CD4-positive, alpha-beta T cell (primary cell): ENCODE data around the gene VPS25. TPM values are rescaled to one million over a fixed set of nuclear protein-coding genes. Genes with fewer than 3 reads are reported as not detected.

Experiments
- ATAC-seq: fragments of 200-7000 bp; cut with Tn5 transposase; one replicate; pipeline ENCODE4 v1.10.0; 2022; ENCODE audit warnings: mild to moderate bottlenecking; ENCODE audit not compliant: poor library complexity
- CTCF ChIA-PET: fragments of 350-600 bp; sonication (Branson Sonifier 250); formaldehyde crosslinking; loops from one replicate; lab custom pipeline; 2021; ENCODE audit warnings: antibody characterized with exemption, inconsistent platforms; lab: Charles Lee
- POLR2A ChIA-PET: fragments of 350-600 bp; sonication (Branson Sonifier 250); formaldehyde crosslinking; loops from one replicate; lab custom pipeline; 2021; ENCODE audit warnings: antibody characterized with exemption, inconsistent platforms; lab: Charles Lee
- DNase-seq, 14 experiments: peaks; one replicate each; pipeline ENCODE4 v3.0.0-alpha.2; 2013 to 2020; ENCODE audit warnings: mixed read lengths in 2 of 14
- H3K27ac ChIP-seq, 2 donors: one replicate each; pipeline versions ENCODE4 v1.5.1 to v1.7.0; 2013; ENCODE audit warnings: low read length in 2 of 2, low read depth in 1 of 2, mild to moderate bottlenecking in 1 of 2
- H3K27me3 ChIP-seq, 2 experiments: 1 replicate in 1 of 2; 2 replicates in 1 of 2; pipeline versions ENCODE4 v1.6.1 to v1.7.0; 2013; ENCODE audit warnings: low read length in 2 of 2, control low read depth in 1 of 2, mild to moderate bottlenecking in 1 of 2, moderate library complexity in 1 of 2; ENCODE audit not compliant: insufficient read depth in 2 of 2, control insufficient read depth in 1 of 2
- H3K36me3 ChIP-seq: one replicate; pipeline ENCODE4 v1.6.1; 2013; ENCODE audit warnings: low read length, control low read depth; ENCODE audit not compliant: insufficient read depth
- H3K4me1 ChIP-seq: one replicate; pipeline ENCODE4 v1.6.1; 2013; ENCODE audit warnings: low read length, control low read depth; ENCODE audit not compliant: insufficient read depth
- H3K4me3 ChIP-seq: one replicate; pipeline ENCODE4 v1.5.1; 2013; ENCODE audit warnings: mild to moderate bottlenecking, low read length, moderate library complexity
- H3K9me3 ChIP-seq, 2 experiments: 1 replicate in 1 of 2; 2 replicates in 1 of 2; pipeline versions ENCODE4 v1.6.1 to v1.7.0; 2013; ENCODE audit warnings: low read length in 2 of 2, mild to moderate bottlenecking in 2 of 2, control low read depth in 1 of 2, moderate library complexity in 1 of 2; ENCODE audit not compliant: control insufficient read depth in 1 of 2, insufficient read depth in 1 of 2
- H3K27ac Mint-ChIP-seq: one replicate; pipeline ENCODE4 v1.8.0; 2020; ENCODE audit warnings: mixed read lengths
- H3K27me3 Mint-ChIP-seq: one replicate; pipeline ENCODE4 v1.8.0; 2021; ENCODE audit warnings: mixed read lengths
- H3K36me3 Mint-ChIP-seq: one replicate; pipeline ENCODE4 v1.8.0; 2021; ENCODE audit warnings: low read depth, mixed read lengths
- H3K4me1 Mint-ChIP-seq: one replicate; pipeline ENCODE4 v1.8.0; 2021; ENCODE audit warnings: low read depth, mixed read lengths
- H3K4me3 Mint-ChIP-seq: one replicate; pipeline ENCODE4 v1.8.0; 2020; ENCODE audit warnings: mild to moderate bottlenecking, mixed read lengths
- H3K9me3 Mint-ChIP-seq: one replicate; pipeline ENCODE4 v1.8.0; 2020; ENCODE audit warnings: mixed read lengths
- CTCF ChIP-seq: fragments of 200-600 bp; IDR thresholded peaks from one replicate; pipeline ENCODE4 v1.8.0; 2022; ENCODE audit warnings: antibody characterized with exemption, mild to moderate bottlenecking
- intact Hi-C, 2 experiments: fragments of 100-400 bp; cut with DNase I in 1 of 2; cut with micrococcal nuclease in 1 of 2; formaldehyde crosslinking; loops; one replicate each; pipeline versions ENCODE4 v1.15.1 to v1.9.0; 2023 to 2025; cut with DNase I, micrococcal nuclease
- total RNA-seq, 174 experiments: library from RNA in 2 of 174; stranded (reverse) in 2 of 174; gene quantifications; one replicate each; pipeline ENCODE4 v1.2.3 and lab custom pipeline; 2021 to 2026

Gene VPS25
- total RNA-seq, 2 experiments from 2014 or later: 40.6 to 45.7 TPM

- no peak for ATAC-seq
- no peak overlapping the region for H3K27ac Mint-ChIP-seq
- peaks cover 0 to 27% of the 10 kb centered on the region in 2 experiments for H3K9me3 ChIP-seq
- intact Hi-C loops: no loop called here
- CTCF ChIA-PET: no interaction called here
- H3K36me3 ChIP-seq: peaks cover 35% of the 10 kb centered on the region
- DNase-seq: no peak
- no peak for TF ChIP-seq CTCF
- no peak overlapping the region for H3K27ac ChIP-seq
- peaks cover 56 to 60% of the 10 kb centered on the region in 2 experiments for H3K27me3 ChIP-seq
- peaks cover 54% of the 10 kb centered on the region for H3K27me3 Mint-ChIP-seq
- POLR2A ChIA-PET: interaction anchor here (1.2 to 2.0 kb wide), 2 partner anchors 17 to 20 kb away, joined by 4 to 5 read pairs; partner anchors contain the start of genes COA3 and RAMP2
- no peak overlapping the region for H3K4me3 ChIP-seq
- H3K4me3 Mint-ChIP-seq: no peak overlapping the region
- H3K4me1 Mint-ChIP-seq: peaks cover 36% of the 10 kb centered on the region
- H3K36me3 Mint-ChIP-seq: peaks cover 40% of the 10 kb centered on the region
- H3K4me1 ChIP-seq: peaks cover 30% of the 10 kb centered on the region
- no peaks in the 10 kb centered on the region for H3K9me3 Mint-ChIP-seq
Measured at GRCh38 chr17:42780851-42781638, 7.8 kb downstream of the VPS25 start.

- Histone ChIP-seq H3K27ac (no peak overlapping the region), H3K4me3 (no peak overlapping the region), H3K4me1 (peaks cover 30% of the 10 kb centered on the region), H3K36me3 (peaks cover 30% of the 10 kb centered on the region), H3K27me3 (peaks cover 61 to 63% of the 10 kb centered on the region in 2 experiments), H3K9me3 (peaks cover 0 to 27% of the 10 kb centered on the region in 2 experiments)
- ChIA-PET CTCF (no interaction called here), POLR2A (no interaction called here)
- Mint-ChIP-seq H3K27me3 (peaks cover 59% of the 10 kb centered on the region), H3K9me3 (no peaks in the 10 kb centered on the region), H3K4me3 (no peak overlapping the region), H3K4me1 (peaks cover 36% of the 10 kb centered on the region), H3K36me3 (peaks cover 34% of the 10 kb centered on the region), H3K27ac (no peak overlapping the region)
- intact Hi-C loops: no loop called here
- DNase-seq (no peak), ATAC-seq (no peak)
- no peak for TF ChIP-seq CTCF
Measured at GRCh38 chr17:42781639-42782165, 8.5 kb downstream of the VPS25 start.

- ChIA-PET CTCF (no interaction called here), POLR2A (no interaction called here)
- Histone ChIP-seq H3K36me3 (peaks cover 25% of the 10 kb centered on the region), H3K4me1 (peaks cover 30% of the 10 kb centered on the region), H3K9me3 (peaks cover 0 to 27% of the 10 kb centered on the region in 2 experiments), H3K27me3 (peaks cover 61 to 63% of the 10 kb centered on the region in 2 experiments), H3K4me3 (no peak overlapping the region), H3K27ac (no peak overlapping the region)
- intact Hi-C loops: no loop called here
- H3K9me3 Mint-ChIP-seq: no peaks in the 10 kb centered on the region
- TF ChIP-seq CTCF: no peak
- H3K4me3 Mint-ChIP-seq: no peak overlapping the region
- peaks cover 36% of the 10 kb centered on the region for H3K4me1 Mint-ChIP-seq
- ATAC-seq: no peak
- peaks cover 27% of the 10 kb centered on the region for H3K36me3 Mint-ChIP-seq
- H3K27ac Mint-ChIP-seq: no peak overlapping the region
- peaks cover 65% of the 10 kb centered on the region for H3K27me3 Mint-ChIP-seq
- DNase-seq: no peak
Measured at GRCh38 chr17:42782166-42783061, 9.2 kb downstream of the VPS25 start.
